ENCODE measurements around the gene RAD51B.
A peak's percentile ranks its signal among the peaks of the same experiment; 100 is the strongest.

The RAD51B gene

DNA sequence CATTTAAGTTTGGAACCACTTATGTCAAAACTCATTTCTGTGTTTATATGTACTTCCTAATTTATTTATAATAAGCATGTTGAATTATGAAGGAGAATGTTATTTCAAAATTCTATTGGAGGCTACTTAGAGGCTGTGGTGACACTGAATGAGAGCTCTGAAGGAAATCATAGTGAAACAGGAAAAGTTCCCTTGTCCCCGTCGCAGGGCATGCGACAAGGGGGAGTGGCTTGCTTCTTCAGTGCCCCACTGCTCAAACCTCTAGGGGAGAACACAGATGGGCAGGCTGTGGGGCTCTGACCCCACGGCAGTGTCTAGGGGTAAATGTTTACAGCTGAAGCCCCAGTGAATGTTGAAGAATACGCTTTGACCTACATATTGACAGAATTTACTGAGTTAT, 261.9 kb downstream of the RAD51B start:
- no peak overlapping the region for H3K4me3 ChIP-seq (ENCODE audit: low read depth, low read length)
- no peaks in the 10 kb centered on the region for H3K36me3 ChIP-seq (replicated peaks)
- no peak overlapping the region for H3K27ac ChIP-seq
- TF ChIP-seq CTCF (IDR thresholded peaks at IDR 0.05; ENCODE audit: low read depth, low read length, missing control alignments) = no peak
- no peak for DNase-seq
- in situ Hi-C loops (cut with HindIII; ENCODE audit: low pct_ligation_motif_present, low sequenced_read_pairs) = no loop called here
- H3K27me3 ChIP-seq (replicated peaks) = no peaks in the 10 kb centered on the region

DNA sequence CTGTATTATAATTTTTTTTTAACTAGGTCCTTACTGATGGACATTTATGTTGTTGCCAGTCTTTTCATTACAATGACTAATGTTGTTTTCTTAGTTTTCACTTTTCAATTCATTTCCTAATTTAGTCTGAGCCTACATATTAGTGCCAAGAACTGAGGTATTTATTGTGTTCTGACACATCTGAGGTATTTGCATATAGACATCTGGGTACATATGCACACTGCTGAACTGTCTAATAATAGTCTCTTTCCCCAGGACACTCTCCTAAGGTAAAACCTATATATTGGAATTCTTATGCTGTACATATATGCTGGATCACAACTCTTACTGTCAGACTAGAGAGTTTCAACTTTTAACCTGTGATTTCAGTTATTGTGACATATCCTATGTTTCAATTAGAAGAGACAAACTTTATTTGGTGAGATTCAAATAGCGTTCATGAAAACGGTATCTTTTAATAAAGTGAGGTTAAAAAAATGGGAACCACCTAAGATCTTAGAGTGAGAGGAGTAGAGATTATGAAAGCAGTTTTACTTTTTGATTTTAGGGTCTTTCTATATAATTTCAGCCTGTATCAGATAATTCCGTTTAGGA, 263.2 kb downstream of the RAD51B start:
- no peak overlapping the region for H3K27ac ChIP-seq
- H3K27me3 ChIP-seq (replicated peaks) = no peaks in the 10 kb centered on the region
- TF ChIP-seq CTCF (IDR thresholded peaks at IDR 0.05; ENCODE audit: low read depth, low read length, missing control alignments) = no peak
- in situ Hi-C loops (cut with HindIII; ENCODE audit: low pct_ligation_motif_present, low sequenced_read_pairs) = no loop called here
- no peak overlapping the region for H3K4me3 ChIP-seq (ENCODE audit: low read depth, low read length)
- H3K36me3 ChIP-seq (replicated peaks) = no peaks in the 10 kb centered on the region
- no peak for DNase-seq

- Histone ChIP-seq H3K27ac (no peak overlapping the region), H3K36me3 (replicated peaks) (no peaks in the 10 kb centered on the region), H3K4me3 (ENCODE audit: low read depth, low read length) (no peak overlapping the region), H3K27me3 (replicated peaks) (no peaks in the 10 kb centered on the region)
- in situ Hi-C loops (cut with HindIII; ENCODE audit: low pct_ligation_motif_present, low sequenced_read_pairs) = no loop called here
- DNase-seq = peak; percentile 16
- TF ChIP-seq CTCF (IDR thresholded peaks at IDR 0.05; ENCODE audit: low read depth, low read length, missing control alignments) = peak; percentile 55
Observed at GRCh38 chr14:68084256-68084655, 264.7 kb downstream of the RAD51B start.

GRCh38 chr14:68085742-68086141, 266.2 kb downstream of the RAD51B start:
- DNase-seq = no peak
- TF ChIP-seq CTCF (IDR thresholded peaks at IDR 0.05; ENCODE audit: low read depth, low read length, missing control alignments) = no peak
- in situ Hi-C loops (cut with HindIII; ENCODE audit: low pct_ligation_motif_present, low sequenced_read_pairs) = no loop called here
- Histone ChIP-seq H3K4me3 (ENCODE audit: low read depth, low read length) (no peak overlapping the region), H3K36me3 (replicated peaks) (no peaks in the 10 kb centered on the region), H3K27me3 (replicated peaks) (no peaks in the 10 kb centered on the region), H3K27ac (no peak overlapping the region)

DNA sequence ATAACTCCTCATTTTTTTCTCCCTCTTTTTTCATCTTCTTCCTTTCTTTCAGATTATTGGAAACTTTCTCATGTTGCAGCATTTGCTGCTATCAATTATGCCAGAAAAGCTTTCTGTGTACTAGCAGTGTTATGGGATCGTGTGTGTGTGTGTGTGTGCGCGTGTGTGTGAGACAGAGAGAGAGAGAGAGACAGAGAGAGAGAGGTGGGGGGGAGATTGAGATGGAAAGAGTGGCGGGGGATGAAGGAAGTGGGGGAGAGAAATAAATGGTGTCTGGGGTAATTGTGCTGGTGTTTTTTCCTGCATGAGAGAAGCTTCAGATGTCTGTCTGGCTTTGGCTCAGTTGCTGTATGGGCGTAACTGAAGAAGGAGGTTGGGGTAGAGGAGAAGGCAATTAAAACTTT, 268.9 kb downstream of the RAD51B start:
- TF ChIP-seq CTCF (IDR thresholded peaks at IDR 0.05; ENCODE audit: low read depth, low read length, missing control alignments) = no peak
- H3K27ac ChIP-seq = no peak overlapping the region
- no peaks in the 10 kb centered on the region for H3K36me3 ChIP-seq (replicated peaks)
- in situ Hi-C loops (cut with HindIII; ENCODE audit: low pct_ligation_motif_present, low sequenced_read_pairs) = no loop called here
- no peak for DNase-seq
- no peak overlapping the region for H3K4me3 ChIP-seq (ENCODE audit: low read depth, low read length)
- no peaks in the 10 kb centered on the region for H3K27me3 ChIP-seq (replicated peaks)

- no peaks in the 10 kb centered on the region for H3K36me3 ChIP-seq (replicated peaks)
- H3K4me3 ChIP-seq (ENCODE audit: low read depth, low read length) = no peak overlapping the region
- H3K27ac ChIP-seq = no peak overlapping the region
- in situ Hi-C loops (cut with HindIII; ENCODE audit: low pct_ligation_motif_present, low sequenced_read_pairs) = no loop called here
- TF ChIP-seq CTCF (IDR thresholded peaks at IDR 0.05; ENCODE audit: low read depth, low read length, missing control alignments) = no peak
- no peaks in the 10 kb centered on the region for H3K27me3 ChIP-seq (replicated peaks)
- peak; percentile 43 for DNase-seq
Observed at GRCh38 chr14:68089146-68089731, 269.7 kb downstream of the RAD51B start.
